ENCODE results near the gene TRIM71. TPM values are rescaled to one million over a fixed set of nuclear protein-coding genes. Genes with fewer than 3 reads are reported as not detected.

The TRIM71 gene
- total RNA-seq, 1 experiment from 2014 or later, result 0.17 TPM

GRCh38 chr3:32835049-32835371, 17.2 kb downstream of the TRIM71 start:
- no peak overlapping the region for H3K27ac ChIP-seq (ENCODE audit: low read depth, low read length)
- H3K4me1 ChIP-seq (ENCODE audit: control insufficient read depth in 1 of 2, insufficient read depth in 2 of 2, low read length in 2 of 2), result no peaks in the 10 kb centered on the region
- H3K9me2 ChIP-seq (ENCODE audit: insufficient read depth), result no peaks in the 10 kb centered on the region
- intact Hi-C loops (cut with micrococcal nuclease), result no loop called here
- peaks cover 24% of the 10 kb centered on the region for H3K27me3 ChIP-seq (ENCODE audit: insufficient read depth, low read length)
- H3K9ac ChIP-seq (ENCODE audit: low read length), result no peak overlapping the region
- no peak overlapping the region for H2AFZ ChIP-seq (ENCODE audit: low read depth, low read length, poor library complexity, severe bottlenecking)
- no peak for DNase-seq (ENCODE audit: low read depth, low spot score)
- ChIA-PET POLR2A (no interaction called here), RAD21 (ENCODE audit: low non-redundant PET in 1 of 2, low total read pairs in 2 of 2, uncharacterized antibody in 2 of 2, unreplicated experiment in 2 of 2) (no interaction called here), CTCF (no interaction called here)
- no peaks in the 10 kb centered on the region for H4K20me1 ChIP-seq (ENCODE audit: insufficient read depth)
- H3K4me2 ChIP-seq (ENCODE audit: low read length), result no peak overlapping the region
- no peak overlapping the region for H3K4me3 ChIP-seq (replicated peaks in 1 of 2; ENCODE audit: low read depth in 1 of 2, low read length in 2 of 2)
- no peak for TF ChIP-seq MAX (IDR thresholded peaks at IDR 0.05)
- no peak for TF ChIP-seq CBX3 (IDR thresholded peaks at IDR 0.05; ENCODE audit: low read depth)
- TF ChIP-seq ZFX (IDR thresholded peaks at IDR 0.05), result no peak
- no peak for TF ChIP-seq JUND (IDR thresholded peaks at IDR 0.05)
- TF ChIP-seq EZH2phosphoT487 (IDR thresholded peaks at IDR 0.05; ENCODE audit: borderline replicate concordance), result no peak
- H3K9me3 ChIP-seq (ENCODE audit: control insufficient read depth in 1 of 2, insufficient read depth in 1 of 2, low read depth in 1 of 2, low read length in 2 of 2), result no peaks in the 10 kb centered on the region
- no peaks in the 10 kb centered on the region for H3K79me2 ChIP-seq (ENCODE audit: insufficient read depth, low read length)
- BruUV-seq (replicated peaks), result no TSS peak
- H3K36me3 ChIP-seq (ENCODE audit: control insufficient read depth in 1 of 2, insufficient read depth in 2 of 2, low read length in 2 of 2), result no peaks in the 10 kb centered on the region
- no peak for ATAC-seq

- Histone ChIP-seq H3K79me2 (ENCODE audit: insufficient read depth, low read length) (no peaks in the 10 kb centered on the region), H4K20me1 (ENCODE audit: insufficient read depth) (no peaks in the 10 kb centered on the region)
- intact Hi-C loops (cut with micrococcal nuclease), result no loop called here
Observed at GRCh38 chr3:32835961-32836360, 18.2 kb downstream of the TRIM71 start.

More at GRCh38 chr3:32835961-32836360, 18.2 kb downstream of the TRIM71 start:
- no peaks in the 10 kb centered on the region for H3K9me2 ChIP-seq (ENCODE audit: insufficient read depth)
- H3K4me3 ChIP-seq (replicated peaks in 1 of 2; ENCODE audit: low read depth in 1 of 2, low read length in 2 of 2), result no peak overlapping the region
- ChIA-PET POLR2A (no interaction called here), CTCF (no interaction called here), RAD21 (ENCODE audit: low non-redundant PET in 1 of 2, low total read pairs in 2 of 2, uncharacterized antibody in 2 of 2, unreplicated experiment in 2 of 2) (no interaction called here)
- TF ChIP-seq, protein P1, sequence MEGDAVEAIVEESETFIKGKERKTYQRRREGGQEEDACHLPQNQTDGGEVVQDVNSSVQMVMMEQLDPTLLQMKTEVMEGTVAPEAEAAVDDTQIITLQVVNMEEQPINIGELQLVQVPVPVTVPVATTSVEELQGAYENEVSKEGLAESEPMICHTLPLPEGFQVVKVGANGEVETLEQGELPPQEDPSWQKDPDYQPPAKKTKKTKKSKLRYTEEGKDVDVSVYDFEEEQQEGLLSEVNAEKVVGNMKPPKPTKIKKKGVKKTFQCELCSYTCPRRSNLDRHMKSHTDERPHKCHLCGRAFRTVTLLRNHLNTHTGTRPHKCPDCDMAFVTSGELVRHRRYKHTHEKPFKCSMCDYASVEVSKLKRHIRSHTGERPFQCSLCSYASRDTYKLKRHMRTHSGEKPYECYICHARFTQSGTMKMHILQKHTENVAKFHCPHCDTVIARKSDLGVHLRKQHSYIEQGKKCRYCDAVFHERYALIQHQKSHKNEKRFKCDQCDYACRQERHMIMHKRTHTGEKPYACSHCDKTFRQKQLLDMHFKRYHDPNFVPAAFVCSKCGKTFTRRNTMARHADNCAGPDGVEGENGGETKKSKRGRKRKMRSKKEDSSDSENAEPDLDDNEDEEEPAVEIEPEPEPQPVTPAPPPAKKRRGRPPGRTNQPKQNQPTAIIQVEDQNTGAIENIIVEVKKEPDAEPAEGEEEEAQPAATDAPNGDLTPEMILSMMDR (IDR thresholded peaks at IDR 0.05 in 2 of 3, conservative IDR thresholded peaks at IDR 0.05 in 1 of 3; ENCODE audit: borderline replicate concordance in 1 of 3, insufficient read depth in 1 of 3, low read depth in 2 of 3, low read length in 2 of 3), result no peak
- no peak for TF ChIP-seq SIN3A (IDR thresholded peaks at IDR 0.05; ENCODE audit: low read depth)
- no peak for TF ChIP-seq FOSL1 (IDR thresholded peaks at IDR 0.05; ENCODE audit: low read depth)
- TF ChIP-seq SP1 (IDR thresholded peaks at IDR 0.05; ENCODE audit: low read depth), result no peak
- TF ChIP-seq, protein P2, sequence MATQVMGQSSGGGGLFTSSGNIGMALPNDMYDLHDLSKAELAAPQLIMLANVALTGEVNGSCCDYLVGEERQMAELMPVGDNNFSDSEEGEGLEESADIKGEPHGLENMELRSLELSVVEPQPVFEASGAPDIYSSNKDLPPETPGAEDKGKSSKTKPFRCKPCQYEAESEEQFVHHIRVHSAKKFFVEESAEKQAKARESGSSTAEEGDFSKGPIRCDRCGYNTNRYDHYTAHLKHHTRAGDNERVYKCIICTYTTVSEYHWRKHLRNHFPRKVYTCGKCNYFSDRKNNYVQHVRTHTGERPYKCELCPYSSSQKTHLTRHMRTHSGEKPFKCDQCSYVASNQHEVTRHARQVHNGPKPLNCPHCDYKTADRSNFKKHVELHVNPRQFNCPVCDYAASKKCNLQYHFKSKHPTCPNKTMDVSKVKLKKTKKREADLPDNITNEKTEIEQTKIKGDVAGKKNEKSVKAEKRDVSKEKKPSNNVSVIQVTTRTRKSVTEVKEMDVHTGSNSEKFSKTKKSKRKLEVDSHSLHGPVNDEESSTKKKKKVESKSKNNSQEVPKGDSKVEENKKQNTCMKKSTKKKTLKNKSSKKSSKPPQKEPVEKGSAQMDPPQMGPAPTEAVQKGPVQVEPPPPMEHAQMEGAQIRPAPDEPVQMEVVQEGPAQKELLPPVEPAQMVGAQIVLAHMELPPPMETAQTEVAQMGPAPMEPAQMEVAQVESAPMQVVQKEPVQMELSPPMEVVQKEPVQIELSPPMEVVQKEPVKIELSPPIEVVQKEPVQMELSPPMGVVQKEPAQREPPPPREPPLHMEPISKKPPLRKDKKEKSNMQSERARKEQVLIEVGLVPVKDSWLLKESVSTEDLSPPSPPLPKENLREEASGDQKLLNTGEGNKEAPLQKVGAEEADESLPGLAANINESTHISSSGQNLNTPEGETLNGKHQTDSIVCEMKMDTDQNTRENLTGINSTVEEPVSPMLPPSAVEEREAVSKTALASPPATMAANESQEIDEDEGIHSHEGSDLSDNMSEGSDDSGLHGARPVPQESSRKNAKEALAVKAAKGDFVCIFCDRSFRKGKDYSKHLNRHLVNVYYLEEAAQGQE (IDR thresholded peaks at IDR 0.05; ENCODE audit: low read depth), result no peak
- no peak for TF ChIP-seq EGR1 (IDR thresholded peaks at IDR 0.05; ENCODE audit: low read depth)
- no peak for TF ChIP-seq RAD21 (IDR thresholded peaks at IDR 0.05; ENCODE audit: low read depth)
- no peak for TF ChIP-seq YY1 (IDR thresholded peaks at IDR 0.05; ENCODE audit: extremely low read depth, insufficient replicate concordance, low read depth, low read length)
- no peak for TF ChIP-seq TCF7L2 (IDR thresholded peaks at IDR 0.05; ENCODE audit: borderline replicate concordance, extremely low read depth, insufficient read depth, insufficient read length)
- no peak for TF ChIP-seq POLR2AphosphoS5 (IDR thresholded peaks at IDR 0.05; ENCODE audit: low read depth, low read length)
- H3K36me3 ChIP-seq (ENCODE audit: control insufficient read depth in 1 of 2, insufficient read depth in 2 of 2, low read length in 2 of 2), result no peaks in the 10 kb centered on the region
- H3K4me1 ChIP-seq (ENCODE audit: control insufficient read depth in 1 of 2, insufficient read depth in 2 of 2, low read length in 2 of 2), result no peaks in the 10 kb centered on the region
- H3K9me3 ChIP-seq (ENCODE audit: control insufficient read depth in 1 of 2, insufficient read depth in 1 of 2, low read depth in 1 of 2, low read length in 2 of 2), result no peaks in the 10 kb centered on the region
- DNase-seq (ENCODE audit: low read depth, low spot score) (no peak), ATAC-seq (no peak)
- H2AFZ ChIP-seq (ENCODE audit: low read depth, low read length, poor library complexity, severe bottlenecking), result no peak overlapping the region
- H3K27ac ChIP-seq (ENCODE audit: low read depth, low read length), result no peak overlapping the region
- no peak overlapping the region for H3K9ac ChIP-seq (ENCODE audit: low read length)
- BruUV-seq (replicated peaks), result no TSS peak
- H3K4me2 ChIP-seq (ENCODE audit: low read length), result no peak overlapping the region
- peaks cover 24% of the 10 kb centered on the region for H3K27me3 ChIP-seq (ENCODE audit: insufficient read depth, low read length)

Data from HCT116 (cell line).